ENCODE data around the gene EXTL2. TPM values are rescaled to one million over a fixed set of nuclear protein-coding genes. Genes with fewer than 3 reads are reported as not detected.
"Not testable (repeated sequence)": the region's sequence is repeated elsewhere in the genome, so short reads cannot be mapped to it uniquely, and the experiment has no call there.

EXTL2 gene
- total and polyA plus RNA-seq, 10 of the 15 experiments (the other 5 are each of a cell fraction or from before 2014, with no cell fraction given), result 10.2 to 51.1 (median 16.2) TPM

- H3K9ac ChIP-seq (ENCODE audit: control insufficient read depth, insufficient read depth, low read length), result no peak overlapping the region
- no peak overlapping the region for H3K4me2 ChIP-seq (ENCODE audit: control insufficient read depth, insufficient read depth)
- H3K79me2 ChIP-seq (ENCODE audit: control insufficient read depth, insufficient read depth, low read length), result no peaks in the 10 kb centered on the region
- H4K20me1 ChIP-seq (ENCODE audit: control insufficient read depth, insufficient read depth), result no peaks in the 10 kb centered on the region
- ChIA-PET CTCF (no interaction called here), POLR2A (no interaction called here), RAD21 (ENCODE audit: unreplicated experiment) (no interaction called here), SMC1A (ENCODE audit: uncharacterized antibody, unreplicated experiment) (no interaction called here)
- intact Hi-C loops (cut with micrococcal nuclease; ENCODE audit: unreplicated experiment) (no loop called here), in situ Hi-C loops (cut with MboI) (no loop called here)
- no peaks in the 10 kb centered on the region for H3K9me3 ChIP-seq (replicated peaks; ENCODE audit: control insufficient read depth, insufficient read depth, low read length)
- ATAC-seq (peak; percentile 71), FAIRE-seq (no peak), DNase-seq (ENCODE audit: low read depth, low spot score) (no peak)
- 51% methylated on average over 6 of the region's 6 CpGs for WGBS (ENCODE audit: insufficient coverage, insufficient replicate concordance, low lambda C conversion rate, missing lambda C conversion rate)
- no peak overlapping the region for H3K4me3 ChIP-seq
- H3K27me3 ChIP-seq (replicated peaks in 1 of 2; ENCODE audit: control insufficient read depth in 2 of 2, insufficient read depth in 2 of 2, low read length in 1 of 2), result no peaks in the 10 kb centered on the region
- no peak overlapping the region for H2AFZ ChIP-seq (ENCODE audit: control insufficient read depth, low read depth, low read length)
- no peak overlapping the region for H3K27ac ChIP-seq (ENCODE audit: control insufficient read depth, insufficient read depth)
- H3K36me3 ChIP-seq (ENCODE audit: control insufficient read depth in 2 of 2, insufficient read depth in 2 of 2, low read length in 1 of 2), result no peaks in the 10 kb centered on the region
- no TSS peak for BruUV-seq (replicated peaks)
- TF ChIP-seq EGR1 (IDR thresholded peaks at IDR 0.05; ENCODE audit: borderline replicate concordance in 1 of 2, low read depth in 2 of 2, low read length in 2 of 2) (no peak), RFX5 (IDR thresholded peaks at IDR 0.05; ENCODE audit: low read depth, low read length) (no peak), MTA2 (IDR thresholded peaks at IDR 0.05; ENCODE audit: low read depth) (peak; percentile 59), SREBF1 (IDR thresholded peaks at IDR 0.05; ENCODE audit: low read length) (no peak), CHD1 (IDR thresholded peaks at IDR 0.05; ENCODE audit: low read depth, low read length) (no peak), RAD51 (IDR thresholded peaks at IDR 0.05) (no peak)
- TF ChIP-seq, protein P1, sequence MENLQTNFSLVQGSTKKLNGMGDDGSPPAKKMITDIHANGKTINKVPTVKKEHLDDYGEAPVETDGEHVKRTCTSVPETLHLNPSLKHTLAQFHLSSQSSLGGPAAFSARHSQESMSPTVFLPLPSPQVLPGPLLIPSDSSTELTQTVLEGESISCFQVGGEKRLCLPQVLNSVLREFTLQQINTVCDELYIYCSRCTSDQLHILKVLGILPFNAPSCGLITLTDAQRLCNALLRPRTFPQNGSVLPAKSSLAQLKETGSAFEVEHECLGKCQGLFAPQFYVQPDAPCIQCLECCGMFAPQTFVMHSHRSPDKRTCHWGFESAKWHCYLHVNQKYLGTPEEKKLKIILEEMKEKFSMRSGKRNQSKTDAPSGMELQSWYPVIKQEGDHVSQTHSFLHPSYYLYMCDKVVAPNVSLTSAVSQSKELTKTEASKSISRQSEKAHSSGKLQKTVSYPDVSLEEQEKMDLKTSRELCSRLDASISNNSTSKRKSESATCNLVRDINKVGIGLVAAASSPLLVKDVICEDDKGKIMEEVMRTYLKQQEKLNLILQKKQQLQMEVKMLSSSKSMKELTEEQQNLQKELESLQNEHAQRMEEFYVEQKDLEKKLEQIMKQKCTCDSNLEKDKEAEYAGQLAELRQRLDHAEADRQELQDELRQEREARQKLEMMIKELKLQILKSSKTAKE (IDR thresholded peaks at IDR 0.05; ENCODE audit: low read depth, poor library complexity, severe bottlenecking), result no peak
- TF ChIP-seq, protein P2, sequence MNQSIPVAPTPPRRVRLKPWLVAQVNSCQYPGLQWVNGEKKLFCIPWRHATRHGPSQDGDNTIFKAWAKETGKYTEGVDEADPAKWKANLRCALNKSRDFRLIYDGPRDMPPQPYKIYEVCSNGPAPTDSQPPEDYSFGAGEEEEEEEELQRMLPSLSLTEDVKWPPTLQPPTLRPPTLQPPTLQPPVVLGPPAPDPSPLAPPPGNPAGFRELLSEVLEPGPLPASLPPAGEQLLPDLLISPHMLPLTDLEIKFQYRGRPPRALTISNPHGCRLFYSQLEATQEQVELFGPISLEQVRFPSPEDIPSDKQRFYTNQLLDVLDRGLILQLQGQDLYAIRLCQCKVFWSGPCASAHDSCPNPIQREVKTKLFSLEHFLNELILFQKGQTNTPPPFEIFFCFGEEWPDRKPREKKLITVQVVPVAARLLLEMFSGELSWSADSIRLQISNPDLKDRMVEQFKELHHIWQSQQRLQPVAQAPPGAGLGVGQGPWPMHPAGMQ (IDR thresholded peaks at IDR 0.05; ENCODE audit: borderline replicate concordance), result no peak
- H3K4me1 ChIP-seq (ENCODE audit: control insufficient read depth, insufficient read depth, low read length), result no peaks in the 10 kb centered on the region
Observed at GRCh38 chr1:100832694-100833428, 61.8 kb downstream of the EXTL2 start.

DNA sequence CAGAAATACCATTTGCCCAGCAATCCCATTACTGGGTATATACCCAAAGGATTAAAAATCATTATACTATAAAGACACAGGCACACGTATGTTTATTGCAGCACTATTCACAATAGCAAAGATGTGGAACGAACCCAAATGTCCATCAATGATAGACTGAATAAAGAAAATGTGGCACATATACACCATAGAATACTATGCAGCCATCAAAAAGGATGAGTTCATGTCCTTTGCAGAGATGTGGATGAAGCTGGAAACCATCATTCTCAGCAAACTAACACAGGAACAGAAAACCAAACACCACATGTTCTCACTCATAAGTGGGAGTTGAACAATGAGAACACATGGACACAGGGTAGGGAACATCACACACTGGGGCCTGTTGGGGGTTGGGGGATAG lies 69.0 kb downstream of the EXTL2 start:
- BruUV-seq (replicated peaks); in situ Hi-C loops (cut with MboI); H3K27ac ChIP-seq (ENCODE audit: control insufficient read depth, insufficient read depth); H3K4me3 ChIP-seq; FAIRE-seq; POLR2A ChIA-PET; DNase-seq (ENCODE audit: low read depth, low spot score); ATAC-seq; H3K4me1 ChIP-seq (ENCODE audit: control insufficient read depth, insufficient read depth, low read length); H3K9ac ChIP-seq (ENCODE audit: control insufficient read depth, insufficient read depth, low read length); RAD21 ChIA-PET (ENCODE audit: unreplicated experiment); H3K36me3 ChIP-seq (ENCODE audit: control insufficient read depth in 2 of 2, insufficient read depth in 2 of 2, low read length in 1 of 2); H3K79me2 ChIP-seq (ENCODE audit: control insufficient read depth, insufficient read depth, low read length); H2AFZ ChIP-seq (ENCODE audit: control insufficient read depth, low read depth, low read length); H3K9me3 ChIP-seq (replicated peaks; ENCODE audit: control insufficient read depth, insufficient read depth, low read length); intact Hi-C loops (cut with micrococcal nuclease; ENCODE audit: unreplicated experiment); H4K20me1 ChIP-seq (ENCODE audit: control insufficient read depth, insufficient read depth); CTCF ChIA-PET; H3K27me3 ChIP-seq (replicated peaks in 1 of 2; ENCODE audit: control insufficient read depth in 2 of 2, insufficient read depth in 2 of 2, low read length in 1 of 2); H3K4me2 ChIP-seq (ENCODE audit: control insufficient read depth, insufficient read depth); SMC1A ChIA-PET (ENCODE audit: uncharacterized antibody, unreplicated experiment): not testable (repeated sequence)
- 50% methylated on average over 2 of the region's 2 CpGs for WGBS (ENCODE audit: insufficient coverage, insufficient replicate concordance, low lambda C conversion rate, missing lambda C conversion rate)
